AML-193 (cell line): ENCODE measurements around the gene MYH14.

Experiments
- DNase-seq, 2 experiments: peaks; one replicate each; lab custom pipeline; 2025; lab: John Stamatoyannopoulos, UW

The MYH14 gene

DNA sequence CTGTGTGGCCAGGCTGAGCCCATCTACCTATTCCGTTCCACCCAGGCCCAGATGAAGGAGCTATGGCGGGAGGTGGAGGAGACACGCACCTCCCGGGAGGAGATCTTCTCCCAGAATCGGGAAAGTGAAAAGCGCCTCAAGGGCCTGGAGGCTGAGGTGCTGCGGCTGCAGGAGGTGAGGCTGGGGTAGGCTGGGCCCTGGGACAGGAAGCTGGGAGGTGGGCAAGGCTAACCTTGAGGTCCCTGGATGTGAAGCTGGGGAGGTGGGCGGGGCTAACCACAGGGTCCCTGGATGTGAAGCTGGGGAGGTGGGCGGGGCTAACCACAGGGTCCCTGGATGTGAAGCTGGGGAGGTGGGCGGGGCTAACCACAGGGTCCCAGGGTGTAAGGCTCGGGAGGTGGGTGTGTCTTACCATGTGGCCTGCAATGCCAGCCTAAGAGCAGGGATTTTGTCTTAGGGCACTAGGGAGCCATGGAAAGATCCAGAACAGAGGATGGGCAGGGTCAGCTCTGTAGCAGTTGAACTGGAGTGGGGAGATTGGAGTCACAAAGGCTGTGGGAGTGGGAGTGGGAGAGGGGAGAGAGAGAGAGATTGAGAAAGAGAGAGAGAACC lies 88.9 kb downstream of the MYH14 start:
- DNase-seq = no peak

DNA sequence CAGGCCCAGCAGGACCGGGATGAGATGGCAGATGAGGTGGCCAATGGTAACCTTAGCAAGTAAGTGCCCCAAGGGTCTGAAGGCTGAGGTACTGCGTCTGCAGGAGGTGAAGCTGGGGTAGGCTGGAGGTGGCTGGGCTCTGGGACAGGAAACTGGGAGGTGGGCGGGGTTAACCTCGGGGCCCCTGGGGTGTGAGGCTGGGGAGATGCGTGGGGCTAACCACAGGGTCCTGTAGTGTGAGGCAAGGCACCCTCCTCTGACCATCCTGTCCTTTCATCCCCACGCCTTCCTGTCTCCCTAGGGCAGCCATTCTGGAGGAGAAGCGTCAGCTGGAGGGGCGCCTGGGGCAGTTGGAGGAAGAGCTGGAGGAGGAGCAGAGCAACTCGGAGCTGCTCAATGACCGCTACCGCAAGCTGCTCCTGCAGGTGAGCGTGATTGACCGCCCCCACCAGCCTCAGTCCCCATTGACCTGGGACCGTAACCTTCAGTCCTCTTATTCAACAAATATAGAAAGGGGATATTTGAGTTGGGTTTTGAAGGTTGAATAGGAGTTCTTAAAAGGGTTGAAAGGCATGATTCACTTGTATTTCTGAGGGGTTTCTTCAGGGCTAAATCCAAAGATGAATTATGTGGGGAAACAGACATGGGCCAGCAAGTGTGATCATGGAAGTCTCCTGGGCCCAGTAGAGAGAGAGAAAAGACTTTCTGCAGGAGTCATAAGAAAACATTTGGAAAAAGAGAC lies 90.0 kb downstream of the MYH14 start:
- no peak for DNase-seq

DNA sequence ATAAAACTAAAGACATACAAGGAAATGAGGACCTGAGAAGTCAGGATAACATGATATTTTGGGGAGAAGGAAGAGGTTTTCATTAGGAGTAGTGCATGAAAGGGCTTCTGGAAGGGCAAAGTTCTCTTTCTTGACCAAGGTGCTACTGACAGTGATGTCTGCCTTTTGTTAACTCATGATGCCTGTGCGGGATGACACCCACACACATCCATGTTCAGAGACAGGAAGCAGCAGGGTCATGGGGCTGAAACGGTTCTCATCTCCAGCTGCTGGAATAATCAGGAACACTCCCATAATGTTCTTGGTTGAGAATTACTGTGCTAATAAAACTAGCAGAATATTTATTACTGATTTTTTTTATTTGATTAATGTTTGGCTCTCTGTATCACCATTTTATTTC lies 96.6 kb downstream of the MYH14 start:
- no peak for DNase-seq

DNA sequence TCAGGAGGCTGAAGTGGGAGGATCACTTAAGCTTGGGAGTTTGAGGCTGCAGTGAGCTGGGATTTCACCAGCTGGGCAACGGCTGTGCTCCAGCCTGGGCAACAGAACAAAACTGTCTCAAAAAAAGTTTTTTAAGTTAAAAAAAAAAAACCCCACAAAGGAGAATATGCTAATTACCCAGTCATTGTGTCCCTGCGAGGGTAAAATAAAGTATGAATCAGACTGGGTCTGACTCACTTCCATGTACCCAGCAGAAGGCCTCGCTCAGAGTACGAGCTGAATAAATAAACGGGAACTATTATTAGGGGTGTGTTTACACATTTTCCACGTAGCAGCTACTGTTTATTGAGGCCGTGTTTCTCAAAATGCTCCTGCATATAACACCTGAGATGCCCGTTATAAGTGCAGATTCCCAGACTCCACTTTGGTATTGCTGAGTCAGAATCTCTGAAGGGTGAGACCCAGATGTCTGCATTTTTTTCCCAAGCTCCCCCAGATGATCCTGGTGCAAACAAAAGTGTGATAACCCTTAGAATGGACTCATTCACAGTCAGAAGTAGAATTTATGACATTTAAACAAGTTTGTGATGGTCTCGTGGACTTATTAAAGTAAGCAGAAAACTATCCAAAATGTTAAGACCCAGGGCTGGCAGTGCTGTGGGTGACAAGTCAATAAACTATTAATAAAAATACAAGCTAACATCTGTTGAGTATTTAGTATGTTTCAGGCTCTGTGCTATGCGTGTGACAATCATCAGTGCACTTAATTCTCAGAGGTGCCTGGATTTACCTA lies 97.6 kb downstream of the MYH14 start:
- DNase-seq = no peak

DNA sequence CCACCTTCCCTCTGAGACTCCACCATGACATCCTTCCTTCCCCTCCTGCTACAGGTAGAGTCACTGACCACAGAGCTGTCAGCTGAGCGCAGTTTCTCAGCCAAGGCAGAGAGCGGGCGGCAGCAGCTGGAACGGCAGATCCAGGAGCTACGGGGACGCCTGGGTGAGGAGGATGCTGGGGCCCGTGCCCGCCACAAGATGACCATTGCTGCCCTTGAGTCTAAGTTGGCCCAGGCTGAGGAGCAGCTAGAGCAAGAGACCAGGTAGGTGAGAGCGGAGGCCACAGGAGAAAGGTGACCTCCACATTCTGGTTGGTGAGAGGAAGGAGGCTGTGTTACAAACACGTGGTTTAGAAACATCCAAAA lies 98.2 kb downstream of the MYH14 start:
- no peak for DNase-seq

- DNase-seq = no peak
Measured at GRCh38 chr19:50303558-50303957, 100.1 kb downstream of the MYH14 start.

- DNase-seq = no peak
Measured at GRCh38 chr19:50308991-50309390, 105.6 kb downstream of the MYH14 start.

- no peak for DNase-seq
Measured at GRCh38 chr19:50309396-50310125, 106.1 kb downstream of the MYH14 start.

DNA sequence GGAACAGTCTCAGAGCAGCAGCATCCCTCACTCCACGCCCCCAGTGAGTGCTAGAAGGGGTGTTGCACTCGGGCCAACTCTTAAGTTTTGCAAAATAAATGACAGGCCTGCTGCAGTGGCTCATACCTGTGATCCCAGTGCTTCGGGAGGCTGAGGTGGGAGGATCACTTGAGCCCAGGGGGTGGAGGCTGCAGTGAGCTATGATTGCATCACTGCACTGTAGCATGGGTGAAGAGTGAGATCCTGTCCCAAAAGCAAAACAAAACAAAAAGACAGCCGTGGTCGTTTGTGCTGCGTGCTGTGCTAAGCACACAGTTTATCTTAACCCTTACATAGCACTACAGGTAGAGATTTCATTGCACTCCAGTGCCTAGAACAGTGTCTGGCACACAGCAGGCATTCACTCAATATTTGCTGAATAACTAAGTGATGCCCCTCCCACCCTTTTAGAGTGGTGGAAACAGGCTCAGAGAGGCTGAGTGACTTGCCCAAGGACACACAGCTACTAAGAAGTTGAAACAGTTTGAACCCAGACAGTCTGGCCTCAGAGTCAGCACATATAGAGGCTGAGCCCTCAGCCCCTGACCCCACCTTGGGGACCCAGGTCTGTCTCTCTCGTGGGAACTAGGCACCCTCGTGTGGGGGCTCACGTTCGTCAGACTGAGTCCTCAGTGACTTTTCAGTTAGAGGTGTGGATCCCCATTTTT lies 107.5 kb downstream of the MYH14 start:
- no peak for DNase-seq

- no peak for DNase-seq
Measured at GRCh38 chr19:50311723-50312635, 108.6 kb downstream of the MYH14 start.

DNA sequence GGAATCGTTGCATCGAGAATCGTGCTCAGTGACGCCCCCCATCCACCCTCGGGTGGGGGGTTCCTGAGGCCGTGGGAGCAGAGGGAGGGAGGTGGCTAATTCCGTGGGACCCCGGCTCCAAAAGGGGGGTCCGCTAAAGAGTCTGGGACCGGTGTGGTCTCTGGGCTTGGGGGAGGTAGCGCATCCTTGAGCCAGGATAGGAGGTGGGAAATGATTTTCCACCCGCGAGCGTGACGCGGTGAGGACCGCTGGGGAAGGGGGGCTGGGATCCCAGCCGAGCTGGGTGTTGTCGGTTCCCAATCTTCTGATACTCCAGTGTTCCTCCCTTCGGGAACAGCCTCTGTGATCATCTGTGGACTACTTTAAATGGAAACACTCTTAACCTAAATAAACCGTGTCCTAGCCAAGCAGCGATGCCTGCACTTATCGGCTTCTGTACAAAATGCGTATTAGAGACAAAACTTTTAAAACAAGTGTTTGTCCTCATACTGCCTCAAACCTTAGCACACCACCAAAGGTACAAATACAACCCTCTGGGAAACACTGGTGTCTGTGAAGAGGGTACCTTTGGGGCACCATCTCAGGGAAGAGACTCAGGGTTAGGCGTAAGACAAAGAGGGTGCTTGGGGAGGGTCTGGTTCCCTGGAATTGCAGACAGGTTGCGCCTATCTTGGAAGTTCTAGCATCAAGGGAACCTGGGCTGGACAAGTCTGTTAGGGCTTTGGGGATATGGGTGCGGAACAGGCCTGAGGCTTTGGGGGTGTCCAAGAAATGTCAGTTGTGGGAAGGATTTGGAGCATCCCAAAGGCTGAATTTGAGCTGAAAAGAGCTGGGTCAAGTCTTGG lies 109.8 kb downstream of the MYH14 start:
- no peak for DNase-seq

DNA sequence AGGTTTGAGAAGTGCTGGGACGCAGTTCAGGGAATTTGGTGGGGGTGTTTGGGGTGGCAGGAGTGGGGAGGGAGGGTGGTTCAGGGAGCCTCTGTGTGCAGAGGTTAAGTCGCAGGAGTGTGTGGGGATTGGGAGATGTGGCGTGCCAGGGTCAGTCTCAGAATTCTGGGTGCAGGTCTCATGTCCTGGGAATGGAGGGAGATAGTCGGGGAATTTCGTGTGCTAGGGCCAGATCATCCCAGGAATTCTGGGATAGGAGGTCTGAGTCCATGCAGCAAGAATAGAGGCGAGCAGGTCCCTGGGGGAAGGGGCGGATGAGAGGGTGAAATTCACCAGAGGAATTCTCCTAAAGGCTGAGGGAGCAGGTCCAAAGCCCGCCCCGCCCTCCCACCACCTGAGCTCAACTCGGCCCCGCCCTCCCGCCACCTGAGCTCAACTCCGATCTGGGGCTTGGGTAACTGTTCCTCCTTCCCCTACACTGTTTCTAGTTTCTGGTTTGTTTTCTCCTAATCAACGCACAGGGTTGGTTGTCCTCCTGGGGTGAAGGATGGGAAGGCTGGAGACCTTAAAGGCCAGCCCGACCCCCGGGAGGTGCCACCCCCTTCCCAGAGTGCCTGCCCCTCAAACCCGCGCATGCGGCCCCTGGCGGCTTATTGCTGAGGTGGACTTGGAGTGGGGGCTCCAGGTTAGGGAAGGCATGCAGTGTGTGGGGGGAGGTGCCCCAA lies 110.6 kb downstream of the MYH14 start:
- no peak for DNase-seq

- DNase-seq = no peak
Measured at GRCh38 chr19:50314724-50315708, 111.6 kb downstream of the MYH14 start.

DNA sequence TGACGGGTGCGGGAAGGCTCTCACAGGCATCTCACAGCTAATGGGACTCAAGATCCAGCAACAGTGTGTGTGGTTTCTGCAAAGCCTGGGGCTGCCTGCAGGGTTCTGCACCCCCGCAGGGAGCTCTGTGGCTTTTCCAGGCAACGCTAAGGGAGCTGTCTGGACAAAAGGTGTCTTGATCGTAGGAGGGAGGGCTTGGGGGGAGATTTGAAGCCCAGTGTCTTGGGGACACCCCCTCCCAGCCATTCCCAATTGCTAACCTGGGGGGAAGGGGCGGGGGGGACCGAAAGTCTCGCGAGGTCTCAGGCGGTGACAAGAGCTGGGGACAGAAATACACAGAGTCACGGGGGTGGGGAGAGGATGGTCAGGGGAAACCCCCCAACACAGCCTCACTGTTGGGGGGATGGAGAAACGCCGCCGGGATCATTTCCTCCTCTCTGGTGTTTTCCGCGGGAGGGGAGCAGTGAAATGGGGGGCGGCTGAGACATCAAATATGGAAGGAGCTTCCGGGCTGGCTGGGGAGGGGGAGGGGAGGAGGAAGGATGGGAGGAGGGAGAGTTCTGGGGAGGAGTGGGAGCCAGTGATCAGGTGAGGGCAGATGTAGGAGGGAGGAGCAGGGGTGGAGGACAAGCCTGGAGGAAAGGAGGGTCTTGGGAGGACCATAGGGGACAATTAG lies 112.5 kb downstream of the MYH14 start:
- DNase-seq = no peak

DNA sequence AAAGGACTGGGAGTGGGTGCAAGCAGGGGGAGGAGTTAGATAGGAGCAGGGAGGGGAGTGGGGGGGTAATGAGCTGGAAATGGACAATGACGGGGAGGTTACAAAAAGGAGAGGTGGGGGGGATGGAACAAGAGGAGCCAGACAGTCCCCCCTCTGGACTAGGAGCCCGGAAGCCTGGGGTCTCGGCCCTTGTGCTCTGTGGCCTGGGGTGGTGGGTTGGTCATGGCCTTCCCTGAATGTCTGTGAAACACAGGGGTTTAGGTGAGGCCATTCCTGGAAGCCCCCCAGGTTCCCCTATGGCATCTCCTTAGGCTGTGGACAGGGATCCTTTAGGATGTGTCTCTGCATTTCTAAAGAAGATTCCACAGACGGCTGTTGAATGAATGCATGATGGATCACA lies 113.7 kb downstream of the MYH14 start:
- DNase-seq = no peak

- no peak for DNase-seq
Measured at GRCh38 chr19:50318438-50318837, 115.0 kb downstream of the MYH14 start.

- no peak for DNase-seq
Measured at GRCh38 chr19:50319156-50319555, 115.7 kb downstream of the MYH14 start.
